ENCODE data around the gene CHST13. TPM values are rescaled to one million over a fixed set of nuclear protein-coding genes. Genes with fewer than 3 reads are reported as not detected.

Gene CHST13, protein sequence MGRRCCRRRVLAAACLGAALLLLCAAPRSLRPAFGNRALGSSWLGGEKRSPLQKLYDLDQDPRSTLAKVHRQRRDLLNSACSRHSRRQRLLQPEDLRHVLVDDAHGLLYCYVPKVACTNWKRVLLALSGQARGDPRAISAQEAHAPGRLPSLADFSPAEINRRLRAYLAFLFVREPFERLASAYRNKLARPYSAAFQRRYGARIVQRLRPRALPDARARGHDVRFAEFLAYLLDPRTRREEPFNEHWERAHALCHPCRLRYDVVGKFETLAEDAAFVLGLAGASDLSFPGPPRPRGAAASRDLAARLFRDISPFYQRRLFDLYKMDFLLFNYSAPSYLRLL
- 0.49 and 2.0 TPM in 2 replicates for total RNA-seq (2014; rRNA removed; shearing (Covaris generic))

DNA sequence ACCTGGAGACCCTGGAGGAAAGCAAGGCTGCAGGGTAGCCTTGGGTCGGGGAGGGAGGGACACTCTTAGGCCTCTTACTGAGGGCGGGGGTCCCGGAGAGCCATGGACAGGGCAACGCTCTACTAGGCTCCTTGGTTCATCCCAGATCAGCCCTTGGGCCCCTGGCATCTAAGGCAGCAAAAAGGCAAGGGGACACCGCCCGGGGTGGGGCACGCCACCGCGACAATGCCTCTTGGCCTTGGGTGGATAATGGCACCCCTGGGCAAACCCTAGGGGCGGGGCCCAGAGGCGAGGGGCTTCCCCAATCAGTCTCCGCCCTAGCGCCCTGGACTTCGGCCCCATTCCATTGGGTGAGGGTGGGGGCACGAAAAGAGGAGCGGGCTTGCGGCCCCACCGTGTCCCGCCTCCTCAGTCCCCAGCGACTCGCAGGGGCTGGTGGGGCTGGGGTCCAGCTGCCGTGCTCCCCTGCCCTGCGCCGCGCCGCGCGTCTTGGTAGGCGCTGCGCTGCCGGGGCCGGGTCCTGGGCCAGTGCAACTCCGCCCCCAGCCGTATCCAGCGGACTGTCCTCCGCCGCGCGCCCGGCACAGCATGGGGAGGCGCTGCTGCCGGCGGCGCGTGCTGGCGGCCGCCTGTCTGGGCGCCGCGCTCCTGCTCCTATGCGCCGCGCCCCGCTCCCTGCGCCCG lies at the start of gene CHST13:
Gene CHST13 (plus strand): TSS at position 411 of the 684 bp plus-strand sequence. CDS start 178 bp downstream, at position 589.
- peak; percentile 19 for DNase-seq (ENCODE audit: low spot score)
- in situ Hi-C loops (cut with HindIII; ENCODE audit: low sequenced_read_pairs), result no loop called here

DNA sequence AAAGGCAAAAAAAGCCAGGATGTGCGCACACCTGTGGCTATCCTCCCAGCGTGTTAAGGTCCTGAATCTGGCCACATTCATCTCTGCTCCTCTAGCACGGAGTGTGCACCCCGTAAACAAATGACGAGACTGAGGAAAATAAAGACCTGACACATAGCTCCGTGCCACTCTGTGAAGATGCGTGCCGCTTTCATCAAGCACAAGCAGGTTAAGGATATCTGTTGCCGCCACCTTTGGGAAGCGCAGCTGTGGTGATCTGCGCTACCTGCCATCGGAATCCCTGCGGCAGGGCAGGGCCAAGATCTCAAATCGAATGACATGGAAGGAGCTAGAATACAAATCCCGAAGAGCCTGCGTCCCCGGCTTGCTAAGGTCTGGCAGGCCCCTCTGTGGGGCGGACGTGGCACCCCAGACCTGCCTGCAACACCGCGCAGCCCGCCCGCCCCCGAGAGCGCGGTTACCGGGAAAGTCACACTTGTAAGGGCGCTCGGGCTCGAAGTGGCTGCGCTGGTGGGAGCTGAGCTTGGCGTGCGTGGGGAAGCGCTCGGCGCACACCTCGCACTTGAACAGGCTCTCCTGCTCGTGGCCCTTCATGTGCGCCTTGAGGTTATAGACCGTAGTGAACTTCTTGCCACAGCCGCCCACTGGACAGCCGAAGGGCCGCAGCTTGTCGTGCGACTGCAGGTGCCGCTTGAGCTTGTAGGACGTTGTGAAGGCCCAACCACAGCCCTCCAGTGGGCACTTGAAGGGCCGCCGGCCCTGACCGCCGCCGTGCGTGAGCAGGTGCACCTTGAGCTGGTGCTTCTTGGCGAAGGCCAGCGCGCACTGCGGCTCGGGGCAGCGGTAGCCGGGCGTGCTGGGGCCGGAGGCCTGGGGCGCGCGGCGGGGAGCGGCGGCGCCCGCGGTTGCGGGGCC lies 49.2 kb upstream of the CHST13 start:
- peak; percentile 42 for DNase-seq (ENCODE audit: low spot score)
- in situ Hi-C loops (cut with HindIII; ENCODE audit: low sequenced_read_pairs), result no loop called here

DNA sequence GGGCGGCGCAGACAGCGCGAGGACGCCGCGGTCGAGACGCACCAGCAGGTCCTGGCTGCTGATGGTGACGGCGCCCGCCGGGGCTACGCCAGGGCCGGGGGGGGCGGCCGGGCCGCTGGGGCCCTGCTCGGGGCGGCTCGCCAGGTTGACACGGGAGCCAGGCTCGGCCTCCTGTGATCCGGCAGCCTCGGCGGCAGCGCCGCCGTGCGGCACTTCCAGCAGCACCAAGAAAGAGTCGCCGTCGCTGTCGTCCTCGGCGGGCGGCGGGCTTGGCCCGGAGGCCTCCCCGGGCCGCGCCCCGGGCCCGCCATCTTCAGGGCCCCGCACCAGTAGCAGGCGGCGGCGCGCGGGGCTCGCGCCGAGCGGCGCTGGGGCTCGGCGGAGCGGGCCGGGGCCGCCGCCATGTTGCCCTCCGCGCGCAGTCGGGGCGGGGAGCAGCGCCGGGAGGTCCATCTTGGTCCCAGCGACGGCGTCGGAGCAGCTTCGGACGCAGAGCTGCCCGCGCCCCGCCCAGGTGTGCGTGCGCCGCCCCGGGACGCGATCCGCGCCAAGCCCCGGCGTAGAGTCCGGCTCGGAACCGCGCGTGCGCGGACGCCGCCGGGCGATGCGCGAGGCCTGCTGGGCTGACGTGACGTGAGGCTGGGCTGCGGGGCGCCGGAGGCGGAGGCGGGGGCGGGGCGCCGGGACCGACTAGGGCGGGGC lies 48.4 kb upstream of the CHST13 start, which contains the start of gene ZXDC:
Gene ZXDC (minus strand): TSS at position 479 of the 702 bp plus-strand sequence. CDS start 26 bp downstream, at position 453.
- DNase-seq (ENCODE audit: low spot score), result peak; percentile 89
- in situ Hi-C loops (cut with HindIII; ENCODE audit: low sequenced_read_pairs), result no loop called here

DNA sequence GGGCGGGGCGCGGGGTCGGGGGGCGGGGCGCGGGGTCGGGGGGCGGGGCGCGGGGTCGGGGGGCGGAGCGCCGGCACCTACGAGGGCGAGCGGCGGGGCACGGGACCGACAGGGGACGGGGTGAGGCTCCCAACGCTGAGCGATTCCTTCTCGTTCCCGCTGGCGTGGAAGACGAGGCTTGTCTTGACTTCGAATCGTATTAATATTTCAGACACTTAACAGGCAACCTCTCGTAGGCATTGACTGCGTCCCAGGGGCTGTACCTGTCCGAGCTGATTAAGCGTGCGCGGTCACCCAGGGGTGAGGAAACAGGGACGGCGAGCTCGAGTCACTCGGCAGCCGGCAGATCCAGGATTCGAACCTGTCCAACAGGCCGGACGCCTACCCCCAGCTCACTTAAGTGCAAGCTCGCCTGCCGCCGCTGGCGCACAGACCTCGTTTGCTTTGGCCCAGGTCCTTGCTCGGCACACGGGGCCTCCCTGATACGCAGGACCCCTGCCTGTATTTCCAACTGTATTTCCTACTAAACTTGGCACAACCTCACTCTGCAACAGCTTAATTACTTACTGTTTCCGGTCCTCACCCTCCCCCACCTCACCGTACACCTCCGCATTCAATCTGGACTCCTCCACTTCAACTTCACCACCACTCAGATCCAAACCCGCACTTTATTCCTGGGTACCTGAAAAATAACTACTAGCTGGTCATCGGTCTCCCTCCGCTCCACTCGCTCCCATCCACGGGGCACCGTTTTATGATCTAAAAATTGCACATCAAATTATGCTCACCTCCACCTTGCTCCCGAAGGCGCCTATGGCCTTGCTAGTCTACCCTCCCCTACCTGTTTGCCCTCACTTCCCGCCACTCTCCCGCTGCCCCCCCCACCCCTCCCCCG lies 47.5 kb upstream of the CHST13 start:
- no peak for DNase-seq (ENCODE audit: low spot score)
- in situ Hi-C loops (cut with HindIII; ENCODE audit: low sequenced_read_pairs), result no loop called here

DNA sequence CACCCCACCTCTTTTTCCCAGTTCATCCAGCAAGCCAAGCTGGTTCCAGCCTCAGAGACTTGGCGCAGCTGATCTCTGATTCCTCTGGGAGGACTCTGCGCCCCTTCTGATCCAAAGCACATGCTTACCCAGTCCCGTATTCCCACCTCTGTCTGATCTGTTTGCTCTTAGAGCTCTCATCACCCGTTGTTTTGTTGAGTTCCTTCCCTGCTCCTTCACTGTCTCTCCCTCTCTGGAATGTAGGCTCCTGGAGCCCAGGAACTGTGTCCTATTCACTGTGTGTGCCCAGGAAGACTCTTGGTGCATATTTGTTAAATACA lies 46.9 kb upstream of the CHST13 start:
- no peak for DNase-seq (ENCODE audit: low spot score)
- in situ Hi-C loops (cut with HindIII; ENCODE audit: low sequenced_read_pairs), result no loop called here

DNA sequence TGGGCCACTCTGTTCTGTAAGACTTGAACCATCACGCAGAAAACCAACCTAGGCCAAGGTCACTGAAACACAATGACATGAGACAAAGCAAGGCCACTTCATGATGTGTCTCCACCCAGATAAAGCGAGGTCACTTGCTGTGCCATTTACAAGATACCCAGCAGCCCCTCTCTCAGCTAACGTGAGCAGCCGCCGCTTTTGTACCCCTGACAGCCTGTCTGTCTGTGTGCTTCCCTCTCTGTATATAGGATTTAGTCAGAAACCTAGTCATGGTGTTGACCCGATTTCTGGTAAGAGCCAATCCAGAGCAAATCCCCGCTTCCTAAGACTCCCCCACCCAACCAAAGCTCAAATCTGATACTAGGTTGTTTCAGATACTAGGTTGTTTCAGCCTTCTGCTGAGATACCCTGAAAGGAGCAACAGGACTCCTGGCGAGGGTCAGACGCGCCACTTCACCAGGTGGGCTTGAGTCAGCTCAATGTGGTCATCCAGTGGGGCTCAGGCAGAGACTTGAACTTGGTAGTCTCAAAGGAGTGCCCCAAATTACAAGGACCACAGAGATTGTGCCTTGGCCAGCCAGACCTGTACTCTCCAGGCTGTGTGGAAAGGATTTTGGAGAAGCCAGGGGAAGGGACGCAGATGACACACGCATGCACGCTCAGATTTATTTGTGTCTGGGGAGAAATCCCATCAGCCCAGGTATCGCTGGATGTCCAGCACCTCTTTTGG lies 45.2 kb upstream of the CHST13 start:
- no peak for DNase-seq (ENCODE audit: low spot score)
- in situ Hi-C loops (cut with HindIII; ENCODE audit: low sequenced_read_pairs), result no loop called here

DNA sequence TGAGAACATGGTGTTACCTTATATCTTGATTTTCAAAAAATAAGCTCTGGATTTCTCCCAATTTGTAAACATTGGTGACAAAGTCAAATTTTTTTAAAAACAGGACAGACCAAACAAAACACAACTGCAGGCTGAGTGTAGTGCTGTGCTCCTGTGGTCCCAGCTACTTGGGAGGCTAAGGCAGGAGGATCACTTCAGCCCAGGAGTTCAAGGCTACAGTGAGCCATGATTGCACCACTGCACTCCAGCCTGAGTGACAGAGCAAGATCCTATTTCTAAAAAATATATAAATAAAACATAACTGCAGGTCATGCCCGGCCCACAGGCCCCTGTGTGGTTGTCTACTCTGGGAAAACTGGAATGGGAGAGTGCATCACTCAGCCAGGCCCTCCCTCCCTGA lies 44.3 kb upstream of the CHST13 start:
- no peak for DNase-seq (ENCODE audit: low spot score)
- in situ Hi-C loops (cut with HindIII; ENCODE audit: low sequenced_read_pairs), result no loop called here

DNA sequence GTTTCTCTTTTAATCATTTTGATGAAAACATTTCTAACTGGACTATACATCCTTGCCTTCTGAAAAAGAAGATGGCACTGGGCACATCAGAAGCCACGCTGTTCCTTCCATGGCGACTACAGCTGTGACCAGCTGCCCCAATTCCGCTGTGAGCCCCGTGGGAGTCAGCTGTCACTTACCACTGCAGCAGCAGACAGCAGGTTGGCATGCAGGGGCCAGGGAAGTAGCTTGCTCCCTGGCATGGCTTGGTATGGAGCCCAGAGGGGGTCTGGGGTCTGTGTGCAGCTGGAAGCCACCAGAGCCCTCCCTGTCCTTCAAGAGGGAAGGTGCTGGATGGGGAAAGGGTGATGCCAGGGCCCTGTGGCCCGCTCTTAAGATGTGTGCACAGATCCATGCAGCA lies 43.7 kb upstream of the CHST13 start:
- DNase-seq (ENCODE audit: low spot score), result no peak
- in situ Hi-C loops (cut with HindIII; ENCODE audit: low sequenced_read_pairs), result no loop called here

DNA sequence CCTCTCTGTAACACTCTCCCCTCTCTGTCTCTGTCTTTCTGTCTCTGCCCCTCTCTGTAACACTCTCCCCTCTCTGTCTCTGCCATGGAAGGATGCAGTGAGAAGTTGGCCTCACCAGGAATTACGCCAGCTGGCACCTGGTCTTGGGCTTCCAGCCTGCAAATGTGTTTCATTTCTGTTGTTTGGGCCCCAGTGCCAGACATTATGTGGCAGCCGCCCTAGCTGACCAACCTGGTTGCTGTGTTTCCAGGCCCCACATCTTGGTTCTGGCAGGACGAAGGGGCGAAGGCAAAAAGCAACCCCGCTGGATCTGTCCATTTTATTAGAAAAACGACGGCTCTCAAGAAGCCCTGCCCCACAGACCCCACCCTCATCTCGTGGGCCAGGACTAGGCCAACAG lies 43.1 kb upstream of the CHST13 start:
- in situ Hi-C loops (cut with HindIII; ENCODE audit: low sequenced_read_pairs), result no loop called here
- peak; percentile 96 for DNase-seq (ENCODE audit: low spot score)

DNA sequence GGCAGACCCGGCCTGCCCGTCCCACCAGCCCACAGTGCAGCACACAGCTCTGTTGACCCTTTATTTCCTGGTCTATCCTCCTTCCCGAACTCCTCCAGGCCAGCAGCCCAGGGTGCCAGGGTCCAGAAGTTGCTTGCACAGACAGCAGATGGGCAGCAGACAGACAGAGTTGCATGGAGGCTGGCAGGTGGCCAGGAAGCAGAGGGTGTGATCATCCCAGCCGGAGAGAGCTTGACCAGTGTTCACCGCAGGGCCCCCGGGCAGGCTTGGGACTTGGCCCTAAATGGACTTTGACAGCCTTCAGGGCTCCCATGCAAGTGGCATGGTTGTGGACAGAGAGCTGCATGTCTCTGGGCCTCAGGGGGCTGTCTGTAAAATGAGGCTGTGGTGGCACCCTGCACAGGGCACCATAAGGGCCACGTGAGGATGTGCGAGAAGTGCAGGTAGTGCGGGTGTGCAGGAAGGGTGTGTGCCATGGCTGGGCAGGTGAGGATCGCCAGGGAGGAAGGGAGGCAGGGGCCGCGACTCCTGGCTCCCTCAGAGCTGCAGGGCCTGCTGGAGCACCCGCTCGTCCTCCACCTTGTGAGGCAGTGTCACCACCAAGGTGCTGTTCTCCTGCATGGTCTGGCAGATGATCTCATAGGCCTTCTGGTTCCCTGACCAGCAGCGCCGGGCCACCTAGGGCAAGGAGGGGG lies 42.0 kb upstream of the CHST13 start:
- DNase-seq (ENCODE audit: low spot score), result peak; percentile 57
- in situ Hi-C loops (cut with HindIII; ENCODE audit: low sequenced_read_pairs), result no loop called here

DNA sequence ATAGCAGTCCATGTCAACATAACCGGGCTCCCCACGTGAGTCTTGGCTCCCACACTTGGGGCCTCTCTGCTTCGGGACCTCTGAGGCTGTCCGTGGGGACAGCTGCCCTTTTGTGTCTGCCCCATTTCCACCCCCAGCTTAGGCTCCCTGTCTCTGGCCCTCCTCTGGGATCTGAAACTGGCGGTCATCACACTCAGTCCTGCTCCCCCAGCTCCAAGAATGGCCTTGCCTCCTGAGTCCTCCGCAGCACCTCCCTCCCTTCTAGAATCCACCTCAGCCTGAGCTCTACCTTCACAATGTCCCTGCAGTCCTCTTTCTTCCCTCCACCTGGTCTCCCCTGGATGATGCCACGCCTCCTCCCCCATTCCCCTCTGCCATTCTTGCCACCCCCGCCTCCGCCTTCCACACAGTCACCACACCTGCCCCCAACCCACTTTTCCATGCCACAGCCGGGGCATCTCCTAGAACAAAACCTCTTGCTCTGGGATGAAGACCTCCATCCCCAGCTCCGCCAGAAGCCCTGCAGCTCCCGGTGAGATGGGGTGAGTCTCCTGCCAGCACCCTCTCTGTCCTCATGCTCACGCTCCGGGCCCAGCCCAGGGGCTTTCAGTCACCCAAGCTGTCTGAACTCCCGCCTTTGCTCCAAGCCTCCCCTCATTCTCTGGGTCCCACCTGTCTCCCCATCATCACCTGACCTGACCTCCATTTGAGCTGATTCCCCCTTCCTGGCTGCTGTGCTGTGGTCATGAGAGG lies 41.3 kb upstream of the CHST13 start:
- in situ Hi-C loops (cut with HindIII; ENCODE audit: low sequenced_read_pairs), result no loop called here
- DNase-seq (ENCODE audit: low spot score), result no peak

DNA sequence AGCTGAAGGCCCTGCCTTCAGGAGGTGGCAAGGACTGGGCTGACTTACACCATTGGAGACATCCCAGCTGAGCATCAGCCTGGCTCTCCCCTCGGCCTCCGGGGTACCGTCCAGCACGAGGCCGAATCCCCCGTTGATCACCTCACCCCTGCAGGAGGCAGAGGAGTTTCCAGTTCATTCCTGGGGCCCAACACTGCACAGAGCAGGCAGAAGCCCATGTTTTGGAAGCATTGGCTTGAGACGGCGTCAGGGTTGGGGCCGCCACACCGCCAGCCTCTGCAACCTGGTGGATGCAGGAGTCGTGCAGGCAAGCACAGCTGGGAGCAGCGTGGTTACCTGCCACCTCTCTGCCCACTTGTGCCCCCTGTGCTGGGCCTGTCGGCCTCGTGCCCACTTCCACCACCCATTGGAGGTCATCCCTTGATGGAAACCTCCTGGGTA lies 40.6 kb upstream of the CHST13 start:
- DNase-seq (ENCODE audit: low spot score), result no peak
- in situ Hi-C loops (cut with HindIII; ENCODE audit: low sequenced_read_pairs), result no loop called here

DNA sequence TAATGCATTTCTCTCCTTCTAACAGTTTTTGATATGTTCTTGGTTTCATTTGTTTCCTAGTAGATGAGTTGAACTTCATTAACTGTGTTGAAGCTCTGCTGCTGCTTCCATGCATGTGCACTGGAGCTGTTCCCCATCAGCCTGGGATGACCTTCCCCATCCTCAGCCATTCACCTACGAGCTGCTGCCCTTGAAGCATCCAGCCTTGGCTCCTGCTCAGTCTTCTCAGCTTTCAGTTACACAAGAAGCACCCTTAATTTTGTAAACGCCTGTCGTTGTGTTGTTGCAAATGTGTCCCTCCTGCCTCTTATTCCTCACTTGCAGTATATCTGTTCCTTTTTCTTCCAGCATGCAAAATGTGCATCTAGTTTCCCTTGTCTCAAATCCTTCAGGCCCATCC lies 39.8 kb upstream of the CHST13 start:
- no peak for DNase-seq (ENCODE audit: low spot score)
- in situ Hi-C loops (cut with HindIII; ENCODE audit: low sequenced_read_pairs), result no loop called here

DNA sequence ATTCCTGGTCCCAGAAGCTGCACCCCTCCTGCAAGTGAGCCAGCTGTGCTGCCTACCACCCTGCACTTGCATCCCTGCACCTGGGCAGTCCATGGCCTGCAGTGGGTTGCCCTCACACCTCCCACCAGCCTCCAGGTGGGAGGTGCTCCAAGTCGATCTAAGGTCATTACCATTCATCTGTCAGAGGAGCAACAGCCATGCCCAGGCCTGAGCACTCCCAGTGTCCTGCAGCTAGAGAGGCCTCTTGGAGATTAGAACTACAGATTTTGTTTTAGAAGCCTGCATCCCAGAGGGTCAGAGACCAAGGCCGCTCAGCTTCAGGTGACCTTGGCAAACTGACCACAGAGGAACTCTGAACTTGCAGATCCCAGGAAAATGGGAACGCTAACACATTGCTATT lies 39.3 kb upstream of the CHST13 start:
- no peak for DNase-seq (ENCODE audit: low spot score)

DNA sequence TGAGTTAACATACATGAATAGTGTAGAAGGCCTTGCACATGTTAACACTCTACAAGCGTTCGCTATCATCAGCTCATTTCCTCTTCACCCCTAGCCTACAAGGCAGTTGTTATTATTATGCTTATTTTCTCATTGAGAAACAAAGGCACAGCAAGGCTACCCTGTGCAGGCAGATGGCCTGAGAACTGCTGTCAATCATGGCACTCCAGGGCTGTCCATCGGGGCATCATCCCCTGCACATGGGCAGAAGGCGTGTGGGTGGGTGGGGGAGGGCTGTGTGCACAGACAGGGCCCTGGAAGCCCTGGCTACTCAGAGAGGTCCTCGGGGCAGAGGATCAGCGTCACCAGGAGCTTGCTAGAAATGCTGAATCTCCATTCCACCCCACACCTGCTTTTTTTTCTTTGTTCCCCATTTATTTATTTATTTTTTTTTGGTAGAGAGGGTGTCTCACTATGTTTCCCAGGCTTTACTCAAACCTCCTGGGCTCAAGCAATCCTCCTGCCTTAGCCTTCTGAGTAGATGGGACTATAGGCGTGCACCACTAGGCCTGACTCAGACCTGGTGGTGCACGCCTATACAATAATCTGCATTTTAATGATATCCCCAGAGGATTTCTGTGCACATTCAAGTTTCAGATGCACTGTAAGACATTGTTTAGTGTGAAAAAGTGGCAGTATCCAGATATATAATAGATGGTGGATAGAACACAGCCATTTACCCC lies 38.6 kb upstream of the CHST13 start:
- no peak for DNase-seq (ENCODE audit: low spot score)
- in situ Hi-C loops (cut with HindIII; ENCODE audit: low sequenced_read_pairs), result no loop called here

More for the DNA sequence above, 39.3 kb upstream of the CHST13 start:
- in situ Hi-C loops (cut with HindIII; ENCODE audit: low sequenced_read_pairs), result no loop called here

DNA sequence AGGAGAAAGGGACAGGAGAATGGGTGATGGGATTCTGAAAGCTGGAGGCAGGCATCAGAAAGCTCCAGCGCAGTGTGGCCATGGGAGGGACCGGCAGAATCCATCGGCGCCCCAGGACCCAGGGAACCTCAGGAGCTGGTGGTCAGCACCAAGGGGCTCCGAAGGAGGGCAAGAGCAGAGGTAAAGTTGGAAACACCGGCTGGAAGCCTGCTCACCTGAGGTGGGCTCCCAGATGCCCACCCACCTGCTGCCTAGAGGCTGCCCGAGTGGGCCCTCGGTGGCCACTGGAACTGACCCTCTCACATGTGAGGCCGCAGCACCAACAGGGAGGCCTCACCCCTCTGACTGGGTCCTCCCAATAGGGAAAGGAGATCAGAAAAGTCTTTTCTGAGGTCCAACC lies 38.0 kb upstream of the CHST13 start:
- in situ Hi-C loops (cut with HindIII; ENCODE audit: low sequenced_read_pairs), result no loop called here
- DNase-seq (ENCODE audit: low spot score), result no peak
